ENCODE results near the gene LPP. TPM values are rescaled to one million over a fixed set of nuclear protein-coding genes. Genes with fewer than 3 reads are reported as not detected.

Gene LPP
- total RNA-seq, 1 donor from 2014 or later = 222 TPM

- DNase-seq (ENCODE audit: low read depth) (peak; percentile 40), FAIRE-seq (no peak)
- H3K36me3 Mint-ChIP-seq (ENCODE audit: low read depth, unreplicated experiment) = peaks cover 2% of the 10 kb centered on the region
- Histone ChIP-seq H4K20me1 (ENCODE audit: insufficient read depth, low read length) (peaks cover 48% of the 10 kb centered on the region), H3K4me2 (ENCODE audit: low read length) (no peak overlapping the region), H3K27me3 (ENCODE audit: insufficient read depth, low read length) (no peaks in the 10 kb centered on the region), H3K4me1 (ENCODE audit: insufficient read depth, low read length) (no peaks in the 10 kb centered on the region), H3K9ac (ENCODE audit: low read length) (no peak overlapping the region), H3K9me3 (ENCODE audit: insufficient read depth, low read depth, low read length) (no peaks in the 10 kb centered on the region), H3K79me2 (ENCODE audit: insufficient read depth, low read length) (peaks cover 13% of the 10 kb centered on the region), H3K27ac (ENCODE audit: low read depth, low read length) (no peak overlapping the region), H3K36me3 (ENCODE audit: insufficient read depth, low read length) (no peaks in the 10 kb centered on the region), H3K4me3 (ENCODE audit: insufficient read depth, low read depth, low read length) (no peak overlapping the region), H2AFZ (ENCODE audit: low read depth, low read length) (no peak overlapping the region)
- H3K27me3 Mint-ChIP-seq (ENCODE audit: low read depth, unreplicated experiment) = no peaks in the 10 kb centered on the region
- H3K27ac Mint-ChIP-seq (ENCODE audit: unreplicated experiment) = no peak overlapping the region
- peaks cover 11% of the 10 kb centered on the region for H3K4me1 Mint-ChIP-seq (ENCODE audit: low read depth, unreplicated experiment)
- H3K9me3 Mint-ChIP-seq (ENCODE audit: unreplicated experiment) = no peaks in the 10 kb centered on the region
- no peak overlapping the region for H3K4me3 Mint-ChIP-seq (ENCODE audit: unreplicated experiment)
- TF ChIP-seq EZH2 (IDR thresholded peaks at IDR 0.05; ENCODE audit: insufficient read depth, low read length) = no peak
- no peak for TF ChIP-seq CTCF (IDR thresholded peaks at IDR 0.05; ENCODE audit: insufficient read depth, low read depth, low read length)
Measured at GRCh38 chr3:188827576-188827975, 673.6 kb downstream of the LPP start.

- no peaks in the 10 kb centered on the region for H3K36me3 ChIP-seq (ENCODE audit: insufficient read depth, low read length)
- no peaks in the 10 kb centered on the region for H3K9me3 ChIP-seq (ENCODE audit: insufficient read depth, low read depth, low read length)
- no peak overlapping the region for H3K4me3 ChIP-seq (ENCODE audit: insufficient read depth, low read depth, low read length)
- FAIRE-seq = peak; percentile 17
- Mint-ChIP-seq H3K9me3 (ENCODE audit: unreplicated experiment) (no peaks in the 10 kb centered on the region), H3K4me1 (ENCODE audit: low read depth, unreplicated experiment) (peaks cover 10% of the 10 kb centered on the region), H3K27ac (ENCODE audit: unreplicated experiment) (no peak overlapping the region), H3K36me3 (ENCODE audit: low read depth, unreplicated experiment) (peaks cover 2% of the 10 kb centered on the region), H3K27me3 (ENCODE audit: low read depth, unreplicated experiment) (no peaks in the 10 kb centered on the region), H3K4me3 (ENCODE audit: unreplicated experiment) (no peak overlapping the region)
- no peak overlapping the region for H3K4me2 ChIP-seq (ENCODE audit: low read length)
- H3K4me1 ChIP-seq (ENCODE audit: insufficient read depth, low read length) = no peaks in the 10 kb centered on the region
- no peak overlapping the region for H3K27ac ChIP-seq (ENCODE audit: low read depth, low read length)
- no peak overlapping the region for H2AFZ ChIP-seq (ENCODE audit: low read depth, low read length)
- peaks cover 11% of the 10 kb centered on the region for H3K79me2 ChIP-seq (ENCODE audit: insufficient read depth, low read length)
- H3K27me3 ChIP-seq (ENCODE audit: insufficient read depth, low read length) = no peaks in the 10 kb centered on the region
- TF ChIP-seq EZH2 (IDR thresholded peaks at IDR 0.05; ENCODE audit: insufficient read depth, low read length) (no peak), CTCF (IDR thresholded peaks at IDR 0.05; ENCODE audit: insufficient read depth, low read depth, low read length) (no peak)
- peaks cover 48% of the 10 kb centered on the region for H4K20me1 ChIP-seq (ENCODE audit: insufficient read depth, low read length)
- DNase-seq (ENCODE audit: low read depth) = no peak
- H3K9ac ChIP-seq (ENCODE audit: low read length) = no peak overlapping the region
Measured at GRCh38 chr3:188829130-188829529, 675.2 kb downstream of the LPP start.

GRCh38 chr3:188829576-188829975 is 675.6 kb downstream of the LPP start:
- Histone ChIP-seq H3K27ac (ENCODE audit: low read depth, low read length) (no peak overlapping the region), H2AFZ (ENCODE audit: low read depth, low read length) (no peak overlapping the region), H3K79me2 (ENCODE audit: insufficient read depth, low read length) (peaks cover 6% of the 10 kb centered on the region), H3K4me1 (ENCODE audit: insufficient read depth, low read length) (no peaks in the 10 kb centered on the region), H3K27me3 (ENCODE audit: insufficient read depth, low read length) (no peaks in the 10 kb centered on the region), H3K9me3 (ENCODE audit: insufficient read depth, low read depth, low read length) (no peaks in the 10 kb centered on the region), H3K4me3 (ENCODE audit: insufficient read depth, low read depth, low read length) (no peak overlapping the region), H4K20me1 (ENCODE audit: insufficient read depth, low read length) (peaks cover 49% of the 10 kb centered on the region), H3K9ac (ENCODE audit: low read length) (no peak overlapping the region), H3K36me3 (ENCODE audit: insufficient read depth, low read length) (no peaks in the 10 kb centered on the region), H3K4me2 (ENCODE audit: low read length) (no peak overlapping the region)
- Mint-ChIP-seq H3K4me3 (ENCODE audit: unreplicated experiment) (no peak overlapping the region), H3K4me1 (ENCODE audit: low read depth, unreplicated experiment) (peaks cover 10% of the 10 kb centered on the region), H3K27ac (ENCODE audit: unreplicated experiment) (no peak overlapping the region), H3K9me3 (ENCODE audit: unreplicated experiment) (no peaks in the 10 kb centered on the region), H3K36me3 (ENCODE audit: low read depth, unreplicated experiment) (peaks cover 4% of the 10 kb centered on the region), H3K27me3 (ENCODE audit: low read depth, unreplicated experiment) (no peaks in the 10 kb centered on the region)
- FAIRE-seq (no peak), DNase-seq (ENCODE audit: low read depth) (no peak)
- no peak for TF ChIP-seq EZH2 (IDR thresholded peaks at IDR 0.05; ENCODE audit: insufficient read depth, low read length)
- TF ChIP-seq CTCF (IDR thresholded peaks at IDR 0.05; ENCODE audit: insufficient read depth, low read depth, low read length) = no peak
